Measurements from ENCODE around the gene PRSS1.

- TF ChIP-seq CTCF (IDR thresholded peaks at IDR 0.05), result no peak
- TF ChIP-seq EP300 (IDR thresholded peaks at IDR 0.05), result no peak
Measured at GRCh38 chr7:142703655-142704305, 45.5 kb upstream of the PRSS1 start.
